GM03348 (cell line): ENCODE results near the gene PAPSS2.
"Not testable (repeated sequence)": the region's sequence is repeated elsewhere in the genome, so short reads cannot be mapped to it uniquely, and the experiment has no call there.

Source experiments
- DNase-seq: peaks from one replicate; pipeline ENCODE4 v3.0.0; 2012; ENCODE audit warnings: low spot score

The PAPSS2 gene

GRCh38 chr10:87706731-87707130 lies 47.1 kb downstream of the PAPSS2 start:
- no peak for DNase-seq

DNA sequence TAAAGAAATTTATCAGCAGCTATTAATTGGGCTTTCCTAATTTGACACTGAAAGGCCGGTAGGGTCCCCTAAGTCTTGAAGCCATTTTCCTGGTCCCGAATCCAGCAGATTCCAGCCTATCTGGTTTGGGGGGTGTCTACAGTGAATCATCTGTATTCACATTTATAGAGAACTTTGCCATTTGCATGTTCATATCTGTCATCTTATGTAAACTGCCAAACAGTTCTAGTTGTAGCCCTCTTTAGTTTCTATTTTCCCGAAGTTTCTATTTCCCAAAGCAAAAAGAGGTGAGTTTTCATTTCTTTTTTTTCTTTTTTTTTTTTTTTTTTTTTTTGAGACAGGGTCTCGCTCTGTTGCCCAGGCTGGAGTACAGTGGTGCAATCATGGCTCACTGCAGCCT lies 47.6 kb downstream of the PAPSS2 start:
- no peak for DNase-seq

GRCh38 chr10:87712913-87713616 lies 53.4 kb downstream of the PAPSS2 start:
- DNase-seq = no peak

- no peak for DNase-seq
Observed at GRCh38 chr10:87713707-87714106, 54.0 kb downstream of the PAPSS2 start.

- no peak for DNase-seq
Observed at GRCh38 chr10:87715552-87716347, 56.1 kb downstream of the PAPSS2 start.

- no peak for DNase-seq
Observed at GRCh38 chr10:87716348-87716670, 56.6 kb downstream of the PAPSS2 start.

DNA sequence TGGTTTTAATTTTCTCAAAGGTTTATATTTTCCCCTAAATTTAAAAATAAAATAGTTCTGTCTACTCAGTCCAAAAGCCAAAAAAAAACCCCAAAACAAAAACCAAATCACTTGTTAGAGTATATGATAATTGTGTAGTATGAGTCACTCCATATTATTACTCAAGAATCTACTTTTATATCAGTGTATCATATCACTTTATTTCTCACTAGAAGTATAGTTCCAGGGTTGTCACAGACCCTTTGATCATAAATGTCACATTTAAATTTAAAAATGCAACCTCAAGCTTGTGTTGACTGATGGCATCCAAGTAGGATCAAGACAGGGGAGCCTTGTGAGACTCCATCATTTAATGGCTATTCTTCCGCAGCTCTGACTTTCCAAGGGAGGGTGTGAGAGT lies 61.0 kb downstream of the PAPSS2 start:
- no peak for DNase-seq

DNA sequence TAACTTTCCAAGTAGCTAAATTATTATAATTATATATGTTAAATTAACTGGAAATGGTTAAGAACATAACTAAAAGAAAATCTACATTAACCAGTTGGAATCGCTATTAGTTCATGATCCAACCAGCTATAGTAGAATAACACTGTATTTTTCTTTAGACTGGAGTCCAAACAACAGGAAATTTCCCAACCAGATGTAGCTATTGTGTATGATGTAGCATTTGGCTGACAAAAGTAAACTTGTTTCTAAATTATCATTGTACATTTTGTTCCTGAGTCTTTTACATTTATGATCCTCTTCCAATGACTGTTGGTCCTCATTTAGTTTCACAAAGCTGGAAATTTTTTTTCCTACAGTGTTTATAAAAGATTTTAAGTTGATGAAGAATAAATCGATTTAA lies 62.1 kb downstream of the PAPSS2 start:
- no peak for DNase-seq

DNA sequence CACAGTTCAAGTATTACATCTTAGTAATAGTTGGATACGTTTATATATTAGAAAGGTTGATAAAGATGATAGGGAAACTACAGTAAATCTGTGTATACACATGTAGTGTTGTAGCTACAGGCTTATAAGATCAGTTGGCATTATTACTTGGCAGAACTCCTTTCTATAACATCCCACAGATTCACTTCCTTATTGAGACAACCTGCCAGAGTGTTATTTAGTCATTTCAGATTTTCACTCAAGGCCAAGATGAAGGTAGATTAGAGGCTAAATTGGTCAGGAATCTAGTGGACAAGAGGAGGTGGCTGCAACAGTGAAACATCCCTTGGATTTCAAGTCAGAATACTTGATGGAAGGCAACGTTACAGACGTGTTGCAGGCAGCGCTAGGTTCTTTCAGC lies 63.0 kb downstream of the PAPSS2 start:
- no peak for DNase-seq

DNA sequence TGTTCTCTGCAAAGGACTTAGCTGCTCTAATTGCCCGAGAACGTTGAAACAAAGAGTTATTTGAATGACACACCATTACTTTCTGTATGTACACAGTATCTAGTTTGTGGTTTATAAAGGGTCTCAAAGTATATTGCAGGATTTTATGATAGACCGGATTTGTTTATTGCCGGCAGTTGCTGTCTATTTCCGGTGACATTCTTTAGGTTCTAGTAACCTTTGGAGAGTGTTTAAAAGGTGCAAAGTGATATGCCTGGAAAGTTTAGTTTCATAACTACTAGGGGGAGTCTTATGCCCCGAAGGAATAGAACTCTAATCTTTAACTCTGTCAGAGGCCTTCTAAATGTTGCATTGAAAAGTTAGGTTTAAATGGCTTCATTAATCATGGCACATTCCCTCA lies 63.8 kb downstream of the PAPSS2 start:
- DNase-seq = no peak

DNA sequence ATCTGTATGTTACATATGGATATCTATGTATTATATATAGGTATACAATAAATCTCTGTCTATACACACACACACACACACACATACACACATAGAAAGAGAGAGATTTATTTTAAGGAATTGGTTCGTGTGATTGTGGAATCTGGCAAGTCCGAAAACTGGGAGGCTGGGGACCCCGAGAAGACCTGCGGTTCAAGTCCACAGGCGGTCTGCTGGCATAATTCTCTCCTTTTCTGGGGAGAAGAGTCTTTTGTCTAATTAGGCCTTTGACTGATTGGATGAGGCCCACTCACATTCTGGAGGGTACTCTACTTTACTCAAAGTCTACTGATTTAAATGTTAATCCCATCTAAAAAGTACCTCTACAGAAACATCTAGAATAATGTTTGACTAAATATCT lies 65.1 kb downstream of the PAPSS2 start:
- DNase-seq = no peak

- DNase-seq = no peak
Observed at GRCh38 chr10:87729940-87730339, 70.3 kb downstream of the PAPSS2 start.

DNA sequence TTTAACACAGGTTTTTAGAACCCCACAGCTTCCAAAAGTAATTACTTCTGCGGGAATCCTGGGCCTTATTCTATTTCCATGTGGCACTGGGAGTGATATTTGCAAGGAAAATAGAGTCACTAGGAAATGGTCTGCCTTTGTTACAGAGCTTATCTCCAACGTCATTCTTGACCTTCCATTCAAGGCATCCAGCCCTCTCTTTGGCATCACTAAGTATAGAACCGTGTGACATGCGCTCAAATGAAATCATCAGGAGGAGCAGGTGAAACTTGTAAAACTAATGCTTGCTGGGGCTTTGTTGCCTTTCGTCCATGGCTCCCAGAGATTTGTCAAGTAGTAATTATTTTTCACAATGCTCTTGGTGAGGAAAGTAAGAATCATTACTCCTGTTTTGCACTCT lies 73.4 kb downstream of the PAPSS2 start:
- no peak for DNase-seq

GRCh38 chr10:87734987-87735827 lies 75.5 kb downstream of the PAPSS2 start:
- DNase-seq = peak; percentile 60

DNA sequence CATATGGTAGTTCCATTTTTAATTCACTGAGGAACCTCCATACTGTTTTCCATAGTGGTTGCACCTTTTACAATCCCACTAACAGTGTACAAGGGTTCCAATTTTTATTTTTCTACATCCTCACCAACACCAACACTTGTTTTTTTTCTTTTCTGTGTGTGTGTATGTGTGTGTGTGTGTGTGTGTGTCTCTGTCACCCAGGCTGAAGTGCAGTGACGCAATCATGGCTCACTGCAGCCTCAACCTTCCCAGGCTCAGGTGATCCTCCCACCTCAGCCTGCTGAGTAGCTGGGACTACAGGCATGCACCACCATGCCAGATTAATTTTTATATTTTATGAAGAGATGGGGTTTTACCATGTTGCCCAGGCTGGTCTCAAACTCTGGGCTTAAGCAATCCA lies 78.6 kb downstream of the PAPSS2 start:
- not testable (repeated sequence) for DNase-seq

- no peak for DNase-seq
Observed at GRCh38 chr10:87739703-87740102, 80.0 kb downstream of the PAPSS2 start.

DNA sequence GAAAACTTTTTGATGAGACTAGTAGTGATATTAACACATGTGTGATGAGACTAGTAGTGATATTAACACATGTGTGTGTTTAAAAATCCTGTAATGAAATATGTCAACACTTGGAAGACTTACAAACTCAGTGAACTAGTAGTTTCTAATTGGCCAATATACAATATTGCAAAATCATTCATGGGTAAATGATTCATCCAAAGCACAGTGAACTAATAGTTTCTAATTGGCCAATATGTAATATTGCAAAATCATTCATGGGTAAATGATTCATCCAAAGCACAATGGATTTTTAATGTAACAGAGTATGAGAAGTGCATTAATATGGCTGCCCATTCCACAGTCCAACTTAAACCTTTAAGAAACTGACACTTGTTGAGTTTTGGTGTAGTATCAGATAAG lies 80.6 kb downstream of the PAPSS2 start:
- peak; percentile 65 for DNase-seq

DNA sequence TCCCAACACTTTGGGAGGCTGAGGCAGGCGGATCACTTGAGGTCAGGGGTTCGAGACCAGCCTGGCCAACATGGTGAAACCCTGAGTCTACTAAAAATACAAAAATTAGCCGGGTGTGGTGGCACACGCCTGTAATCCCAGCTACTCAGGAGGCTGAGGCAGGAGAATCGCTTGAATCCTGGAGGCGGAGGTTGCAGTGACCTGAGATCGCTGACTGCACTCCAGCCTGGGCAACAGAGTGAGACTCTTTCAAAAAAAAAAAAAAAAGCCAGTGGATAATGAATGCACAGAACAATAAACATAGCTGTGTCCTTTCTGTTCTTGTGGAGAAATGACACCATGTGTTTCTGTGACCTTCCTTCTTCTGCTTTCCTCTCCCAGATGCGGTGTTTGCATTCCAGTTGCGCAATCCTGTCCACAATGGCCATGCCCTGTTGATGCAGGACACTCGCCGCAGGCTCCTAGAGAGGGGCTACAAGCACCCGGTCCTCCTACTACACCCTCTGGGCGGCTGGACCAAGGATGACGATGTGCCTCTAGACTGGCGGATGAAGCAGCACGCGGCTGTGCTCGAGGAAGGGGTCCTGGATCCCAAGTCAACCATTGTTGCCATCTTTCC lies 83.4 kb downstream of the PAPSS2 start:
- DNase-seq = not testable (repeated sequence)

- DNase-seq = no peak
Observed at GRCh38 chr10:87744606-87745005, 84.9 kb downstream of the PAPSS2 start.

- DNase-seq = no peak
Observed at GRCh38 chr10:87746911-87747310, 87.2 kb downstream of the PAPSS2 start.

DNA sequence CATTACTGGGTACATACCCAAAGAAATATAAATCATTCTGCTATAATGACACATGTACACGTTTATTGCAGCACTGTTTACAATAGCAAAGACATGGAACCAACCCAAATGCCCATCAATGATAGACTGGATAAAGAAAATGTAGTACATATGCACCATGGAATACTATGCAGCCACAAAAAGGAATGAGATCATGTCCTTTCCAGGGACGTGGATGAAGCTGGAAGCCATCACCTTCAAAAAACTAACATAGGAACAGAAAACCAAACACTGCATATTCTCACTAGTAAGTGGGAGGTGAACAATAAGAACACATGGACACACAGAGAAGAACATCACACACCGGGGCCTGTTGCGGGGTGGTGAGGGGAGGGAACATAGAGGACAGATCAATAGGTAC lies 88.6 kb downstream of the PAPSS2 start:
- DNase-seq = not testable (repeated sequence)

DNA sequence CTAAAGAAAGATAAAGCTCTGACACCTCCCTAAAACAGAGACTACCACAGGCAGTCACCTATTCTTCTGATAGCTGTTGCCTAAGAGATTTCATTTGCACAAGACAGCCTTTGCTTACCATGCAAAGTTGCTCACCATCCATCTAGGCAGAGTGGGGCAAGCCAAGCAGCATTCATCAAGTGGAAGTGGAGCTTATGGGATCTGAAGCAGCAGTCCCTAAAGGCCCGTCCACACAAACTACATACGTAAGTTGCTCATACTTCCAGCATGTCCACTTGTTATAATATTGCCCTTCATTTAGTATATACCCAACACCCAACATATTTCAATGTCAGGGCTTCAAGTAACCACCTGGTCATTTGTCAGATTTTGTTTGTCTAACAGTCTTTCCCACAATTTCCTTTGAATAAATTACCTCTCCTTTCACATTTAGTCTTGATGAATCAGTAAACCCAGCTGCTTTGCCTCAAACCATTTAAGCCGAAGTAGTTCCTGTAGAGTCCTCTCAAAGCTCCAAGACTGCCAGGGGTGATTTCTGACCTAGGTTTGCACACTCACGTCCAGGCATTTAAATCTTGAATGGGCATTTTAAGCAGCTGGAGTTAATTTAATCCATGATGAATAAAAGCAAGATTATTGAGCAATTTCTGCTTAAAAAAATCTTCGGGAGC lies 90.5 kb downstream of the PAPSS2 start:
- peak; percentile 56 for DNase-seq
